DND-41 (cell line): ENCODE data around the gene DMP1.

Experiments used
- EZH2 ChIP-seq: IDR thresholded peaks from 3 replicates; pipeline ENCODE4 v1.6.1; 2012; ENCODE audit warnings: borderline replicate concordance, low read depth, mild to moderate bottlenecking, moderate library complexity, low read length, inconsistent platforms; ENCODE audit not compliant: severe bottlenecking
- TF ChIP-seq, protein P1 (sequence below): IDR thresholded peaks from 2 replicates; pipeline ENCODE4 v1.5.1; 2012; ENCODE audit warnings: borderline replicate concordance, low read length, moderate library complexity, mild to moderate bottlenecking; ENCODE audit not compliant: poor library complexity, severe bottlenecking; ENCODE audit errors: extremely low read depth

GRCh38 chr4:87688316-87688715, 38.2 kb downstream of the DMP1 start:
- TF ChIP-seq, protein P1, sequence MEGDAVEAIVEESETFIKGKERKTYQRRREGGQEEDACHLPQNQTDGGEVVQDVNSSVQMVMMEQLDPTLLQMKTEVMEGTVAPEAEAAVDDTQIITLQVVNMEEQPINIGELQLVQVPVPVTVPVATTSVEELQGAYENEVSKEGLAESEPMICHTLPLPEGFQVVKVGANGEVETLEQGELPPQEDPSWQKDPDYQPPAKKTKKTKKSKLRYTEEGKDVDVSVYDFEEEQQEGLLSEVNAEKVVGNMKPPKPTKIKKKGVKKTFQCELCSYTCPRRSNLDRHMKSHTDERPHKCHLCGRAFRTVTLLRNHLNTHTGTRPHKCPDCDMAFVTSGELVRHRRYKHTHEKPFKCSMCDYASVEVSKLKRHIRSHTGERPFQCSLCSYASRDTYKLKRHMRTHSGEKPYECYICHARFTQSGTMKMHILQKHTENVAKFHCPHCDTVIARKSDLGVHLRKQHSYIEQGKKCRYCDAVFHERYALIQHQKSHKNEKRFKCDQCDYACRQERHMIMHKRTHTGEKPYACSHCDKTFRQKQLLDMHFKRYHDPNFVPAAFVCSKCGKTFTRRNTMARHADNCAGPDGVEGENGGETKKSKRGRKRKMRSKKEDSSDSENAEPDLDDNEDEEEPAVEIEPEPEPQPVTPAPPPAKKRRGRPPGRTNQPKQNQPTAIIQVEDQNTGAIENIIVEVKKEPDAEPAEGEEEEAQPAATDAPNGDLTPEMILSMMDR = no peak
- TF ChIP-seq EZH2 = no peak
